A549 (cell line): ENCODE measurements around the gene SMPD2.

Experiments used
- CEBPB ChIP-seq, 2 experiments: fragments of >200 bp in 1 of 2; sonication (Bioruptor Twin) in 1 of 2; formaldehyde crosslinking in 1 of 2; IDR thresholded peaks; 2 replicates each; pipeline ENCODE4 v1.6.1; 2012 to 2016
- CHD2 ChIP-seq: fragments of 150-350 bp; IDR thresholded peaks from 2 replicates; pipeline ENCODE4 v1.6.1; 2014; ENCODE audit warnings: low read length; ENCODE audit not compliant: partially characterized antibody
- CTCF ChIP-seq: fragments of >200 bp; sonication (Bioruptor Twin); formaldehyde crosslinking; IDR thresholded peaks from 3 replicates; pipeline ENCODE4 v1.5.1; 2016
- EHMT2 ChIP-seq: fragments of 200-600 bp; sonication (generic); IDR thresholded peaks from 2 replicates; pipeline ENCODE4 v1.6.1; 2016; ENCODE audit warnings: antibody characterized with exemption, low read depth, mild to moderate bottlenecking, moderate library complexity
- EP300 ChIP-seq, 2 experiments: fragments of >200 bp; sonication (Bioruptor Twin); formaldehyde crosslinking; IDR thresholded peaks; 2 replicates in 1 of 2; 3 replicates in 1 of 2; pipeline ENCODE4 v1.6.1; 2016 to 2017
- JUN ChIP-seq, 2 experiments: fragments of >200 bp; sonication (Bioruptor Twin); formaldehyde crosslinking; IDR thresholded peaks; 2 replicates in 1 of 2; 3 replicates in 1 of 2; pipeline ENCODE4 v1.6.1; 2016 to 2017
- JUNB ChIP-seq: fragments of >200 bp; sonication (Bioruptor Twin); formaldehyde crosslinking; IDR thresholded peaks from 2 replicates; pipeline ENCODE4 v1.6.1; 2016
- MYC ChIP-seq: IDR thresholded peaks from 2 replicates; pipeline ENCODE4 v1.6.1; 2012; ENCODE audit warnings: mild to moderate bottlenecking, inconsistent platforms, low read length, improper control_type of control experiment, borderline replicate concordance
- POLR2A ChIP-seq: IDR thresholded peaks from 2 replicates; pipeline ENCODE4 v1.6.1; 2012; ENCODE audit warnings: mild to moderate bottlenecking, low read length
- ZC3H11A ChIP-seq: fragments of 450-650 bp; IDR thresholded peaks from 2 replicates; pipeline ENCODE4 v1.6.1; 2014; ENCODE audit warnings: antibody characterized with exemption, mild to moderate bottlenecking
- ZFP36 ChIP-seq: fragments of 450-650 bp; IDR thresholded peaks from 2 replicates; pipeline ENCODE4 v1.6.1; 2014; ENCODE audit warnings: borderline replicate concordance; ENCODE audit not compliant: partially characterized antibody
- TF ChIP-seq, protein P1 (sequence below): fragments of 450-650 bp; IDR thresholded peaks from 2 replicates; pipeline ENCODE4 v1.6.1; 2014; ENCODE audit warnings: antibody characterized with exemption
- TF ChIP-seq, protein P2 (sequence below): IDR thresholded peaks from 2 replicates; pipeline ENCODE4 v1.6.1; 2012

DNA sequence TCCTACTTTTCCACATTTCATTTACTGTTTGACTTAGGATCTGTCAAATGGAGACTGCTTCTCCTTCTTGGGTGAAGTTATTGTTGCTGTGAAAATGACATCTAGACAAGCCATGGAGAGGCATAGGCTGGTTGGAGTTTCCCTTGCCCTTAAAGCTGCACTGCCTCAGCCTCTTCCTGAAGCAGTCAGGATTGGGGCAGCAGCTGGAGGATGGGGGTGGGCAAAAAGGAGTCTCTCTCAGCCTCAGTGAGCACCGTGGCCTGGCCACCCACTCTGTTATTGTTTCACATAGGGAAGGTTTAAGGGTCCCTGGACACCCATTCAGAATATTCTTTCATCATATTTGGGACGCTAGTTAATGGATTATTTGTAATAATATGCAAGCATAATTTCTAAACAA lies 50.2 kb downstream of the SMPD2 start:
- TF ChIP-seq CTCF (no peak), CEBPB (IDR thresholded peaks at IDR 0.05) (no peak), POLR2A (no peak), EP300 (IDR thresholded peaks at IDR 0.05) (no peak), ZC3H11A (no peak), MYC (no peak), ZFP36 (no peak), EHMT2 (no peak), JUN (IDR thresholded peaks at IDR 0.05) (no peak), CHD2 (no peak), JUNB (no peak)
- TF ChIP-seq, protein P1, sequence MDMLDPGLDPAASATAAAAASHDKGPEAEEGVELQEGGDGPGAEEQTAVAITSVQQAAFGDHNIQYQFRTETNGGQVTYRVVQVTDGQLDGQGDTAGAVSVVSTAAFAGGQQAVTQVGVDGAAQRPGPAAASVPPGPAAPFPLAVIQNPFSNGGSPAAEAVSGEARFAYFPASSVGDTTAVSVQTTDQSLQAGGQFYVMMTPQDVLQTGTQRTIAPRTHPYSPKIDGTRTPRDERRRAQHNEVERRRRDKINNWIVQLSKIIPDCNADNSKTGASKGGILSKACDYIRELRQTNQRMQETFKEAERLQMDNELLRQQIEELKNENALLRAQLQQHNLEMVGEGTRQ = no peak
- TF ChIP-seq, protein P2, sequence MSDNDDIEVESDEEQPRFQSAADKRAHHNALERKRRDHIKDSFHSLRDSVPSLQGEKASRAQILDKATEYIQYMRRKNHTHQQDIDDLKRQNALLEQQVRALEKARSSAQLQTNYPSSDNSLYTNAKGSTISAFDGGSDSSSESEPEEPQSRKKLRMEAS = no peak
